ENCODE measurements around the gene MTHFR. TPM values are rescaled to one million over a fixed set of nuclear protein-coding genes. Genes with fewer than 3 reads are reported as not detected.
"Not testable (repeated sequence)": the region's sequence is repeated elsewhere in the genome, so short reads cannot be mapped to it uniquely, and the experiment has no call there.

The MTHFR gene
- total and polyA plus RNA-seq, 3 experiments from 2014 or later, result 10.0 to 16.3 (median 13.5) TPM

DNA sequence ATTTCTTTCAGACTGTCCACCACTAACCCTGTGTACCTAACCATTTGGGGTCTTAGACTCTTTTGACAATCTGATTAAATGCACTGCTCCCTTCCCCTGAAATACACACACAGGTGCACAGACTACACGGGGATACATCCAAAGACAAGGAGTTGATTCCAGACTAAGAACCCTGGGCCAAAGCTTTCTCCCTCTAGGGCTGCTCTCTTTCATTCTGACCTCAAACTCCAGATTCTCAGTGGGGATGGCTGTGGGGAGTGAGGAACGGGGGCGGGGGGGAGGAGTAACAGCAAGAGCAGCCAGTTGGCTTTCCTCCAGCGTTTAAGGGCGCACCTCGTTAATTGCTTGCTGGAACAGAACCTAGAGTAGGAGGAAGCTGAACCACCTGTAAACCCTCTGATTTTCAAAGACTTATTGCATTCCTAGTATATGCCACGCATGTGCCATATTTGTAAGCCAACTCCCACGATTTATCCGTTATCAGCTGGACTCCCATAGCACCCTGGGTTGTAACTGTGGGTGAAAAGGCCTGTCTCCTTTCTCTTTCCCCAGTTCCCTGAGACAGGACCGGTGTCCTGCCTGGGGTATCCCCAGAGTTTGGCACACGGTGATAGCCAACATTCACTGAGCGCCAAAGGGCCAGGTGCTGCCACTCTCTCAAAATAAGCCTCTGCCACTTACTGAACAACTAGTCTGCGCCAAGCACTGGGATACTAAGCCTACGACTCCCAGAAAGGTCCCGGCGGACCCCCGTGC, 920 bp downstream of the MTHFR start:
- no peaks in the 10 kb centered on the region for H3K27me3 Mint-ChIP-seq
- POLR2A ChIA-PET, result no interaction called here
- H3K4me1 Mint-ChIP-seq, result peaks cover 55 to 74% (median 67%) of the 10 kb centered on the region in 3 donors
- Histone ChIP-seq H3K9me3 (ENCODE audit: low read length) (no peaks in the 10 kb centered on the region), H3K27me3 (ENCODE audit: insufficient read depth, low read length, poor library complexity, severe bottlenecking) (no peaks in the 10 kb centered on the region), H3K4me3 (ENCODE audit: low read length) (peak overlapping the region; percentile 90), H3K4me1 (ENCODE audit: insufficient read depth, low read length) (peaks cover 52% of the 10 kb centered on the region), H3K36me3 (ENCODE audit: insufficient read depth, low read length) (peaks cover 10% of the 10 kb centered on the region), H3K27ac (ENCODE audit: low read depth, low read length) (peak overlapping the region; percentile 95)
- H3K4me3 Mint-ChIP-seq, result peak overlapping the region; percentile 94 to 100 (median 99)
- CTCF ChIA-PET, result no interaction called here
- H3K27ac Mint-ChIP-seq, result peak overlapping the region; percentile 77 to 100 (median 90)
- H3K9me3 Mint-ChIP-seq, result no peaks in the 10 kb centered on the region
- peaks cover 0 to 50% (median 0%) of the 10 kb centered on the region in 3 donors for H3K36me3 Mint-ChIP-seq
- DNase-seq, result peak in 2 of 5 donors; percentile 11 to 17

DNA sequence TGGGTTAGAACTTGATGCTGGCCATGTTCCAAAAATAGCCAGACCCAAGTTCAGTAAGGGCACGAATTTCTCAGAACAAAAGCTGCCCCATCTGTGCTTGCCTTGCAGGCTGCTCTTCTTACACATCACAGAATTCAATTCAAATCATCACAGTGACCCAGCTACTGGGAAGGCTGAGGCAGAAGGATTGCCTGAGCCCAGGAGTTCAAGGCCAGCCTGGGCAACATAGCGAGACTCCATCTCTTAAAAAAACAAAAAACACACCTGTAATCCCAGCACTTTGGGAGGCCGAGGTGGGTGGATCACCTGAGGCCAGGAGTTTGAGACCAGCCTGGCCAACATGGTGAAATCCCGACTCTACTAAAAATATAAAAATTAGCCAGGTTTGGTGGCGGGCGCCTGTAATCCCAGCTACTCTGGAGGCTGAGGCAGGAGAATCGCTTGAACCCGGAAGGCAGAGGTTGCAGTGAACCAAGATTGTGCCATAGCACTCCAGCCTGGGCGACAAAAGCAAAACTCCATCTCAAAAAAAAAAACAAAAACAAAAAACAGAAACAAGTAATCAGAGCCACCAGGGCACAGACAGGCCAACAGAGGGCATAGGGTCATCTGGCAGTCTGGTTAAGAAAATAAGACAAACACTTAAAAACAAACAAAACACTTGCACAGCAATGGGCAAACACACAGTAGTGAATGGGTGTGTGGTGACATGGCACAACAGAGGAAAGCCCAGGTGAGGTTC, 1.7 kb downstream of the MTHFR start:
- POLR2A ChIA-PET, result interaction anchor here (1.4 to 1.6 kb wide), 3 partner anchors 15 to 104 kb away, joined by 3 to 8 read pairs (median 7); no protein-coding TSS in a partner anchor
- not testable (repeated sequence) for H3K27me3 ChIP-seq (ENCODE audit: insufficient read depth, low read length, poor library complexity, severe bottlenecking); H3K9me3 ChIP-seq (ENCODE audit: low read length); DNase-seq; H3K9me3 Mint-ChIP-seq; H3K27me3 Mint-ChIP-seq
- Histone ChIP-seq H3K36me3 (ENCODE audit: insufficient read depth, low read length) (peaks cover 15% of the 10 kb centered on the region), H3K4me1 (ENCODE audit: insufficient read depth, low read length) (peaks cover 52% of the 10 kb centered on the region), H3K27ac (ENCODE audit: low read depth, low read length) (peak overlapping the region; percentile 95), H3K4me3 (ENCODE audit: low read length) (peak overlapping the region; percentile 90)
- Mint-ChIP-seq H3K36me3 (peaks cover 0 to 50% (median 0%) of the 10 kb centered on the region in 3 donors), H3K4me3 (peak overlapping the region; percentile 94 to 100 (median 99)), H3K27ac (peak overlapping the region; percentile 90 to 100 (median 94)), H3K4me1 (peaks cover 53 to 72% (median 64%) of the 10 kb centered on the region in 3 donors)
- CTCF ChIA-PET, result interaction anchor here (0.9 to 1.3 kb wide), 2 partner anchors 85 to 140 kb away, joined by 3 read pairs; partner anchors contain the start of gene FBXO6

DNA sequence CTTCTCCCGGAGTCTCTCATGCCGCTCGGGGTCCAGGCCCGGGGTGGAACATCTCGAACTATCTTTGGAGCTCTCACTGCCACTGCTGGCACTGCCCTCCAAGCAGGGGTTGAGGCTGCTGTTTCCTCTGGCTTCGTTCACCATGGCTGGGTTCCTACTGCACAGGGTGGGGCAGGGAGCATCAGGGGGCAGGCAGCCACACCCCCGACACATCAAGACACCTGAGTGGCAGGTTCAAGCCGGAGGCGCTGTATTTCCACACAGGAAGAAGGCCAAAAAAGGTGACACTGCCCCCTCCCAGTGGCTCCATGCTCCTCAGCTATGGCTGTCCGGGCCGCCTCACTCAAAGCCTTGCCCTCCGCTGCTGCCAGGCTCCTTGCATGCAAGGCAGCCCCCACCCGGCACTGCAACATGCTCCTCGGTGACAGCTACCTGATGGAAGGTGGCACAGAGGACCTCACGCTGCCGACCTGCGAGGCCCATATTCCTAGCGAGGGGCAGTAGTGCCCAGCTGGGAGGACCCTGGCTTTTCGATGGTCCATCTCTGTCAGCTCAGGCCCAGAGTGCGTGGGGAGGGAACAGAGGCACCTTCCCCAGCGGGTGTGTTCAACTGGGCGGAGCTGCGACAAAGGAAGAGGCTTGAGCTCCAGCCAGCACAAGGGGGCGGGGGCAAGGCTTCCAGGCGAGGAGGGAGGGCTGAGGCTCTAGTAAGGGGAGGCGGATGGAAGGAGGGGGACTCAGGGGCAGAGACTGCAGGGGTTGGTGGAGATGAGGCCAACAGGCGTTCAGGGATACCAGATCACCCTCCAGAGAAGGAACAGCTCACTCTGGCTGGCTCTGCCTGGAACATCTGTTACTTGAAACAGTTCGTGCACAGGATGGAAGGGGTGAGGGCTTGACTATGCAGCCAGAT, 2.5 kb downstream of the MTHFR start:
- peaks cover 0 to 49% (median 0%) of the 10 kb centered on the region in 3 donors for H3K36me3 Mint-ChIP-seq
- H3K27ac Mint-ChIP-seq, result peak overlapping the region; percentile 82 to 96 (median 90)
- H3K27ac ChIP-seq (ENCODE audit: low read depth, low read length), result peak overlapping the region; percentile 95
- CTCF ChIA-PET, result interaction anchor here (0.6 to 1.3 kb wide), 4 partner anchors 14 to 139 kb away, joined by 3 read pairs; partner anchors contain the start of gene FBXO6
- peak overlapping the region; percentile 84 to 100 (median 94) for H3K4me3 Mint-ChIP-seq
- no peaks in the 10 kb centered on the region for H3K9me3 Mint-ChIP-seq
- DNase-seq, result peak; percentile 72 to 86 (median 74)
- H3K4me3 ChIP-seq (ENCODE audit: low read length), result peak overlapping the region; percentile 73
- POLR2A ChIA-PET, result interaction anchor here (0.8 to 1.6 kb wide), 4 partner anchors 14 to 139 kb away, joined by 3 to 8 read pairs (median 5); partner anchors contain the start of gene FBXO6
- H3K27me3 ChIP-seq (ENCODE audit: insufficient read depth, low read length, poor library complexity, severe bottlenecking), result no peaks in the 10 kb centered on the region
- H3K4me1 ChIP-seq (ENCODE audit: insufficient read depth, low read length), result peaks cover 52% of the 10 kb centered on the region
- peaks cover 52 to 65% (median 58%) of the 10 kb centered on the region in 3 donors for H3K4me1 Mint-ChIP-seq
- no peaks in the 10 kb centered on the region for H3K27me3 Mint-ChIP-seq
- no peaks in the 10 kb centered on the region for H3K9me3 ChIP-seq (ENCODE audit: low read length)
- H3K36me3 ChIP-seq (ENCODE audit: insufficient read depth, low read length), result peaks cover 16% of the 10 kb centered on the region

DNA sequence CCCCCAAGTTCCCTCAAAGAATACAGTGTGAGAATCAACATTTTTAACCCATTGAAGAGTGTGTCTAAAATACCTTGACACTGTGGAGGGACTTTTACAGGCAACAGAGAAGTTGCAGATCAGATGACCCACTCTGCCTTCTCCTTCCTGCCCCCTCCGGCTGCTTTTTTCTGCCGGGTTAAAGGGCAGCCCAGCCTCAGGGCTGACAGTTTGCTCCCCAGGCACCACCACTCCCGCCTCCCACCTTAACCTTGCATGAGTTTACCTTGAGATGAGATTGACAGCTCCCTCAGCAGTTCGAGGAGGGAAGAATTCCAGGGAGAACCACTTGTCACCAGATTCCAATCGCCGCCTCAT, 3.2 kb downstream of the MTHFR start:
- Mint-ChIP-seq H3K4me3 (peak overlapping the region; percentile 84 to 100 (median 94)), H3K27ac (peak overlapping the region in 7 of 8 donors; percentile 55 to 96 (median 85)), H3K36me3 (peaks cover 0 to 51% (median 0%) of the 10 kb centered on the region in 3 donors), H3K27me3 (no peaks in the 10 kb centered on the region), H3K4me1 (peaks cover 48 to 59% (median 52%) of the 10 kb centered on the region in 3 donors), H3K9me3 (no peaks in the 10 kb centered on the region)
- no peaks in the 10 kb centered on the region for H3K27me3 ChIP-seq (ENCODE audit: insufficient read depth, low read length, poor library complexity, severe bottlenecking)
- H3K4me3 ChIP-seq (ENCODE audit: low read length), result peak overlapping the region; percentile 73
- peaks cover 49% of the 10 kb centered on the region for H3K4me1 ChIP-seq (ENCODE audit: insufficient read depth, low read length)
- no peak for DNase-seq
- H3K27ac ChIP-seq (ENCODE audit: low read depth, low read length), result peak overlapping the region; percentile 95
- ChIA-PET POLR2A (interaction anchor here (0.8 to 1.6 kb wide), 2 partner anchors 83 to 139 kb away, joined by 3 to 7 read pairs; partner anchors contain the start of gene FBXO6), CTCF (interaction anchor here (0.6 to 1.3 kb wide), 3 partner anchors 14 to 139 kb away, joined by 3 read pairs; partner anchors contain the start of gene FBXO6)
- no peaks in the 10 kb centered on the region for H3K9me3 ChIP-seq (ENCODE audit: low read length)
- peaks cover 16% of the 10 kb centered on the region for H3K36me3 ChIP-seq (ENCODE audit: insufficient read depth, low read length)

DNA sequence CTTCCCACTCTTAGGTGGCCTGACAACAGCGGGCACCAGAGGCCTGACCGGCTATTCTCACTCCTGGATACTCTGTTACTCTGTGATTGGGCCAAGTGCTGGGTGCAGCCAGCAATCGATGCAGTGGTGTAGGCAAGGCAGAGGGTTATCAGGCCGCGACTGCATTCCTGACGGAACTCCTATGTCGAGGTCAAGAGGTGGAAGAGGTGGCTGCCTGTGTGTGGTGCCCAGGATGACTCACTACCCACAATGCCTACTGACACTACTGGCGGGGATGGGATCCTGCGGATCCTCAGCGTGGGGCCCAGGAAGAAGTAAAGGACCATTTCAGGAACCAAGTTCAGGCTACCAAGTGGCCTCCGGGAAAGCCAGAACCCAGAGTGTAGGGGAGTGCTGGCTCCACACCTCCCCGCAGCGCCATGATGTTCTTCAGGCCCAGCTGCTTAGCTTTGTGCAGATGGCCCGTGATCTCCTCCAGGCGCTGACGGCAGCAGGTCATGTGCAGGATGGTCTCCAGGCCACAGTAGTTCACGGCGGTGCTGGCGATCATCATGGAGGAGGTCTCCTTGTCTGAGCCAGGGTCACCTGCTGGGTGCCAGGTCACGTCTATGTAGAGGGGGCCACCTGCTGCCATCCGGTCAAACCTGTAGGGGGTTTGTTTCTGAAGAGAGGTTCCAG, 4.9 kb downstream of the MTHFR start:
- no peak overlapping the region for H3K4me3 ChIP-seq (ENCODE audit: low read length)
- CTCF ChIA-PET, result no interaction called here
- H3K27me3 ChIP-seq (ENCODE audit: insufficient read depth, low read length, poor library complexity, severe bottlenecking), result no peaks in the 10 kb centered on the region
- POLR2A ChIA-PET, result no interaction called here
- no peak for DNase-seq
- H3K4me1 ChIP-seq (ENCODE audit: insufficient read depth, low read length), result peaks cover 35% of the 10 kb centered on the region
- peak overlapping the region in 1 of 8 donors; percentile 79 for H3K27ac Mint-ChIP-seq
- H3K9me3 Mint-ChIP-seq, result no peaks in the 10 kb centered on the region
- H3K4me3 Mint-ChIP-seq, result peak overlapping the region in 1 of 7 donors; percentile 73
- no peaks in the 10 kb centered on the region for H3K27me3 Mint-ChIP-seq
- H3K4me1 Mint-ChIP-seq, result peaks cover 34 to 43% (median 35%) of the 10 kb centered on the region in 3 donors
- peak overlapping the region; percentile 95 for H3K27ac ChIP-seq (ENCODE audit: low read depth, low read length)
- peaks cover 0 to 57% (median 2%) of the 10 kb centered on the region in 3 donors for H3K36me3 Mint-ChIP-seq
- H3K9me3 ChIP-seq (ENCODE audit: low read length), result no peaks in the 10 kb centered on the region
- H3K36me3 ChIP-seq (ENCODE audit: insufficient read depth, low read length), result peaks cover 16% of the 10 kb centered on the region

DNA sequence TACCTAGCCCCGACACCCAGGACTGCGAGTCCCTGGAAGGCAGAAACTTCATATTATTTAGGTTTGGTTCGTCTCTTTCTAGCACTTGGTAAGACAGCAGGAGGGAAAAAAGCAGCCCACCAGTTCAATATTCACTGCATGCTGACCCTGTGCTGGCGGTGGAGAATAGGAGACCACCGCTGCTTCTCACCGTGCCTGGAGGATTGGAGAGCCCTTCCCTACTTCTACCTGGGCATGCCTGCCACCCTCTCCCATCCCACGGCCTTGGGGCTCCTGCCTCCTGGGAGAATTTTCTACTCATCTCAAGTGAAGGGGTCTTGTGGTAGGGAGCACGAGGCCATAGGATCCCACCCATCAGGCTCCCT, 5.4 kb downstream of the MTHFR start:
- Mint-ChIP-seq H3K4me1 (peaks cover 33 to 42% (median 34%) of the 10 kb centered on the region in 3 donors), H3K4me3 (peak overlapping the region in 1 of 7 donors; percentile 73), H3K27ac (peak overlapping the region in 1 of 8 donors; percentile 74), H3K9me3 (no peaks in the 10 kb centered on the region), H3K27me3 (no peaks in the 10 kb centered on the region), H3K36me3 (peaks cover 0 to 61% (median 6%) of the 10 kb centered on the region in 3 donors)
- no peaks in the 10 kb centered on the region for H3K27me3 ChIP-seq (ENCODE audit: insufficient read depth, low read length, poor library complexity, severe bottlenecking)
- H3K27ac ChIP-seq (ENCODE audit: low read depth, low read length), result peak overlapping the region; percentile 95
- ChIA-PET POLR2A (no interaction called here), CTCF (no interaction called here)
- no peaks in the 10 kb centered on the region for H3K9me3 ChIP-seq (ENCODE audit: low read length)
- H3K4me3 ChIP-seq (ENCODE audit: low read length), result no peak overlapping the region
- H3K36me3 ChIP-seq (ENCODE audit: insufficient read depth, low read length), result peaks cover 18% of the 10 kb centered on the region
- DNase-seq, result no peak
- H3K4me1 ChIP-seq (ENCODE audit: insufficient read depth, low read length), result peaks cover 35% of the 10 kb centered on the region

DNA sequence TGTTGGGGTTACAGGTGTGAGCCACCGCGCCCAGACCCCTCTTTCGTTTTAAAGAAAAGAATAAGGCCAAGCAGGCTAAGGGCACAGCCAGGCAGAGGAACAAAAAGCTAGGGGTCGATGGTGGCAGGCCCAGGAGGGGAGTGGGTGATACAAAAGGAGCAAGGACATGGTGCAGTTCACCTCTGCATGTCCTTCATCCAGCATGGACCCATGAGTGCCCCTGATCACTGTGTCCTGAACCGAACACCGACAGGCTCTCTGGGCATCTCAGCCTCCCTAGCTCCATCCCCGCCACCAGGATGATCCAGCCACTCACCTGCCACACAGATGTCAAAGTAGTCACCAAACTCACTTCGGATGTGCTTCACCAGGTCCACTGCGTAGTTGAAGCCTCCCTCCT, 5.9 kb downstream of the MTHFR start:
- Histone ChIP-seq H3K36me3 (ENCODE audit: insufficient read depth, low read length) (peaks cover 23% of the 10 kb centered on the region), H3K27me3 (ENCODE audit: insufficient read depth, low read length, poor library complexity, severe bottlenecking) (no peaks in the 10 kb centered on the region), H3K4me3 (ENCODE audit: low read length) (no peak overlapping the region), H3K27ac (ENCODE audit: low read depth, low read length) (peak overlapping the region; percentile 95), H3K9me3 (ENCODE audit: low read length) (no peaks in the 10 kb centered on the region), H3K4me1 (ENCODE audit: insufficient read depth, low read length) (peaks cover 32% of the 10 kb centered on the region)
- H3K36me3 Mint-ChIP-seq, result peaks cover 0 to 66% (median 9%) of the 10 kb centered on the region in 3 donors
- no peaks in the 10 kb centered on the region for H3K27me3 Mint-ChIP-seq
- H3K4me1 Mint-ChIP-seq, result peaks cover 30 to 38% (median 31%) of the 10 kb centered on the region in 3 donors
- no peaks in the 10 kb centered on the region for H3K9me3 Mint-ChIP-seq
- POLR2A ChIA-PET, result no interaction called here
- H3K4me3 Mint-ChIP-seq, result peak overlapping the region in 1 of 7 donors; percentile 61
- CTCF ChIA-PET, result no interaction called here
- DNase-seq, result no peak
- H3K27ac Mint-ChIP-seq, result peak overlapping the region in 1 of 8 donors; percentile 87

Data from CD8-positive, alpha-beta memory T cell (primary cell).